PC-3 (cell line): Measurements from ENCODE around the gene REG1A. TPM values are rescaled to one million over a fixed set of nuclear protein-coding genes. Genes with fewer than 3 reads are reported as not detected.

Experiments used
- ATAC-seq: fragments of 200-7000 bp; cut with Tn5 transposase; 2 replicates; pipeline ENCODE4 v1.9.1; 2020; ENCODE audit warnings: mild to moderate bottlenecking, moderate library complexity
- BruUV-seq: library from RNA; stranded (reverse); fragments of 400-500 nt; replicated peaks from 2 replicates; lab custom pipeline; 2021; lab: Mats Ljungman, UMichigan
- CTCF ChIA-PET: fragments of 300-600 bp; sonication (Branson Sonifier 250); formaldehyde crosslinking; loops from one replicate; lab custom pipeline; 2022; ENCODE audit warnings: antibody characterized with exemption; lab: Charles Lee
- POLR2A ChIA-PET: fragments of 300-600 bp; sonication (Branson Sonifier 250); formaldehyde crosslinking; loops from one replicate; lab custom pipeline; 2022; ENCODE audit warnings: antibody characterized with exemption; ENCODE audit not compliant: unreplicated experiment; lab: Charles Lee
- DNase-seq: peaks from one replicate; pipeline ENCODE4 v3.0.0-alpha.2; 2015
- H2AFZ ChIP-seq: fragments of 300-600 bp; sonication (generic); 2 replicates; pipeline ENCODE4 v1.6.0; 2016; ENCODE audit warnings: antibody characterized with exemption, low read length
- H3F3A ChIP-seq: fragments of 300-600 bp; sonication (generic); one replicate; pipeline ENCODE4 v1.6.0; 2017; ENCODE audit warnings: antibody characterized with exemption, low read length, control low read depth, mild to moderate bottlenecking; ENCODE audit not compliant: unreplicated experiment
- H3K27ac ChIP-seq: fragments of 300-600 bp; sonication (generic); 2 replicates; pipeline ENCODE4 v1.5.1; 2016; ENCODE audit warnings: mild to moderate bottlenecking, low read length
- H3K27me3 ChIP-seq: fragments of 300-600 bp; sonication (generic); 2 replicates; pipeline ENCODE4 v1.6.1; 2016; ENCODE audit warnings: low read length, mixed read lengths
- H3K36me3 ChIP-seq: fragments of 300-600 bp; sonication (generic); 2 replicates; pipeline ENCODE4 v1.6.1; 2016; ENCODE audit warnings: low read depth, mixed run types, low read length, mixed read lengths
- H3K4me1 ChIP-seq: fragments of 300-600 bp; sonication (generic); 2 replicates; pipeline ENCODE4 v1.5.1; 2016; ENCODE audit warnings: low read length; ENCODE audit not compliant: insufficient read depth
- H3K4me2 ChIP-seq: fragments of 300-600 bp; sonication (generic); 2 replicates; pipeline ENCODE4 v1.6.0; 2016; ENCODE audit warnings: low read length
- H3K4me3 ChIP-seq: fragments of 300-600 bp; sonication (generic); 2 replicates; pipeline ENCODE4 v1.5.1; 2016; ENCODE audit warnings: mild to moderate bottlenecking, low read length, mixed read lengths
- H3K79me2 ChIP-seq: fragments of 300-600 bp; sonication (generic); 2 replicates; pipeline ENCODE4 v1.6.1; 2017; ENCODE audit warnings: low read length, mixed read lengths
- H3K9ac ChIP-seq: fragments of 300-600 bp; sonication (generic); 2 replicates; pipeline ENCODE4 v1.6.0; 2016; ENCODE audit warnings: mild to moderate bottlenecking, low read length
- H3K9me2 ChIP-seq: fragments of 300-600 bp; sonication (generic); replicated peaks from 2 replicates; pipeline ENCODE4 v1.6.1; 2016; ENCODE audit warnings: mixed run types, low read length, mixed read lengths
- H3K9me3 ChIP-seq: fragments of 300-600 bp; sonication (generic); 2 replicates; pipeline ENCODE4 v1.6.1; 2016; ENCODE audit warnings: low read length, mixed read lengths
- H4K20me1 ChIP-seq: fragments of 300-600 bp; sonication (generic); 2 replicates; pipeline ENCODE4 v1.6.1; 2016; ENCODE audit warnings: low read length, mixed read lengths
- EZH2 ChIP-seq: fragments of 300-600 bp; sonication (generic); IDR thresholded peaks from one replicate; pipeline ENCODE4 v1.6.1; 2017; ENCODE audit warnings: antibody characterized with exemption, mild to moderate bottlenecking, low read length; ENCODE audit not compliant: unreplicated experiment
- EZH2phosphoT487 ChIP-seq: fragments of 300-600 bp; sonication (generic); IDR thresholded peaks from 2 replicates; pipeline ENCODE4 v1.6.1; 2018; ENCODE audit warnings: mild to moderate bottlenecking, antibody characterized with exemption, low read length, borderline replicate concordance
- intact Hi-C: fragments of 100-400 bp; cut with micrococcal nuclease; formaldehyde crosslinking; loops from 2 replicates; pipeline ENCODE4 v1.9.0; 2023
- total RNA-seq: library from RNA; depleted of rRNA; stranded (reverse); fragments of >200 nt; gene quantifications from 2 replicates; pipeline ENCODE4 v1.2.3, GENCODE V29; 2014
- TF ChIP-seq, protein P1 (sequence below): fragments of 300-600 bp; sonication (generic); conservative IDR thresholded peaks from 2 replicates; pipeline ENCODE4 v1.5.1; 2017; ENCODE audit warnings: antibody characterized with exemption, low read depth, mild to moderate bottlenecking, low read length

The REG1A gene
- total RNA-seq, 1 experiment from 2014 or later = not detected

- TF ChIP-seq, protein P1, sequence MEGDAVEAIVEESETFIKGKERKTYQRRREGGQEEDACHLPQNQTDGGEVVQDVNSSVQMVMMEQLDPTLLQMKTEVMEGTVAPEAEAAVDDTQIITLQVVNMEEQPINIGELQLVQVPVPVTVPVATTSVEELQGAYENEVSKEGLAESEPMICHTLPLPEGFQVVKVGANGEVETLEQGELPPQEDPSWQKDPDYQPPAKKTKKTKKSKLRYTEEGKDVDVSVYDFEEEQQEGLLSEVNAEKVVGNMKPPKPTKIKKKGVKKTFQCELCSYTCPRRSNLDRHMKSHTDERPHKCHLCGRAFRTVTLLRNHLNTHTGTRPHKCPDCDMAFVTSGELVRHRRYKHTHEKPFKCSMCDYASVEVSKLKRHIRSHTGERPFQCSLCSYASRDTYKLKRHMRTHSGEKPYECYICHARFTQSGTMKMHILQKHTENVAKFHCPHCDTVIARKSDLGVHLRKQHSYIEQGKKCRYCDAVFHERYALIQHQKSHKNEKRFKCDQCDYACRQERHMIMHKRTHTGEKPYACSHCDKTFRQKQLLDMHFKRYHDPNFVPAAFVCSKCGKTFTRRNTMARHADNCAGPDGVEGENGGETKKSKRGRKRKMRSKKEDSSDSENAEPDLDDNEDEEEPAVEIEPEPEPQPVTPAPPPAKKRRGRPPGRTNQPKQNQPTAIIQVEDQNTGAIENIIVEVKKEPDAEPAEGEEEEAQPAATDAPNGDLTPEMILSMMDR = no peak
- TF ChIP-seq EZH2phosphoT487 (no peak), EZH2 (no peak)
- no peaks in the 10 kb centered on the region for H3F3A ChIP-seq
- no peak overlapping the region for H3K27ac ChIP-seq
- H3K4me1 ChIP-seq = no peaks in the 10 kb centered on the region
- no peak overlapping the region for H3K9ac ChIP-seq
- ChIA-PET CTCF (no interaction called here), POLR2A (no interaction called here)
- H3K36me3 ChIP-seq = no peaks in the 10 kb centered on the region
- H4K20me1 ChIP-seq = no peaks in the 10 kb centered on the region
- H3K4me3 ChIP-seq = no peak overlapping the region
- H3K9me2 ChIP-seq = no peaks in the 10 kb centered on the region
- H3K79me2 ChIP-seq = no peaks in the 10 kb centered on the region
- no peak overlapping the region for H2AFZ ChIP-seq
- BruUV-seq = no TSS peak
- DNase-seq (no peak), ATAC-seq (no peak)
- no peaks in the 10 kb centered on the region for H3K27me3 ChIP-seq
- H3K4me2 ChIP-seq = no peak overlapping the region
- intact Hi-C loops = no loop called here
- 0 out of 2 replicates have a peak, but pooled peaks cover 8% of the 10 kb centered on the region for H3K9me3 ChIP-seq
Measured at GRCh38 chr2:79086255-79086654, 34.0 kb upstream of the REG1A start.

DNA sequence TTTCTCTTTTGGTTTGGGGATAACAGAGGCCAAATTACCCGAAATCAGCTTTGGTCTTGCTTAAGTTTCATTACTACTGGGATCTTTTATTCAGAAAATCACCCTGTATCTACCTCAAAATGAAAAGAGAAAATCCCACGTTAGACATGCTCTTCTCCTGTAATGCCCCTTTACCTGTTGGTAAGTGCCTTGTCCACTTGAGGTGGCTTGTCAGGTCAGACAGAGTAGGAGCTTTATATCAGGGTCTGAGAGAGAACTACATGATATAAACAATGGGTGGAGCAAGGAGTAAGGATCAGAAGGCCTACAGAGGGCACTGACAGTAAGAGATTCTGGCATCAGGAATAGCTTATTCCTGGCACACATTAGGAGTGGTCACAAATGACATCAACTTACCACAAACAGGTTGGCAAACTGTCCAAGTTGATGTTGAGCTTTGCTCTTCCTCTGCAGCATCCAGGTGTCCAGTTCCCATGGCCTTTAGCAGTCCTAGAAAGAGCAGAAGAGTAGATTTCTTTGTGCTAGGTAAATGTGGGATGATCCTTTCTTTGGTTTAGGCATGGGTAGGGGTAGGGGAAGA, 32.4 kb upstream of the REG1A start, which contains the start of gene REG1B:
REG1B (minus strand) TSS at position 209 of the 580 bp plus-strand sequence. CDS start 381 bp downstream, outside the sequence.
- no peaks in the 10 kb centered on the region for H3K4me1 ChIP-seq
- H3K9ac ChIP-seq = no peak within 1 kb of the TSS
- H3K4me2 ChIP-seq = no peak within 1 kb of the TSS
- intact Hi-C loops = no loop called here
- no peak within 1 kb of the TSS for H3K27ac ChIP-seq
- ChIA-PET CTCF (no interaction called here), POLR2A (no interaction called here)
- BruUV-seq = no TSS peak
- no peaks in the 10 kb centered on the region for H3K9me2 ChIP-seq
- H3K79me2 ChIP-seq = no peaks in the 10 kb centered on the region
- no peaks in the 10 kb centered on the region for H3K36me3 ChIP-seq
- DNase-seq (no peak), ATAC-seq (no peak)
- no peaks in the 10 kb centered on the region for H4K20me1 ChIP-seq
- H3K9me3 ChIP-seq = 0 out of 2 replicates have a peak, but pooled peaks cover 8% of the 10 kb centered on the region
- H3F3A ChIP-seq = no peaks in the 10 kb centered on the region
- no peaks in the 10 kb centered on the region for H3K27me3 ChIP-seq
- no peak within 1 kb of the TSS for H2AFZ ChIP-seq
- TF ChIP-seq, protein P1 = no peak
- TF ChIP-seq EZH2 = no peak
- TF ChIP-seq EZH2phosphoT487 = no peak
- H3K4me3 ChIP-seq = no peak within 1 kb of the TSS

- Histone ChIP-seq H3K9me3 (no peaks in the 10 kb centered on the region), H3K27ac (no peak overlapping the region), H3K9ac (no peak overlapping the region), H3K36me3 (no peaks in the 10 kb centered on the region), H2AFZ (no peak overlapping the region), H3K27me3 (no peaks in the 10 kb centered on the region), H4K20me1 (no peaks in the 10 kb centered on the region), H3K4me3 (no peak overlapping the region), H3F3A (no peaks in the 10 kb centered on the region), H3K79me2 (no peaks in the 10 kb centered on the region), H3K4me2 (no peak overlapping the region), H3K4me1 (no peaks in the 10 kb centered on the region), H3K9me2 (no peaks in the 10 kb centered on the region)
- ATAC-seq (no peak), DNase-seq (no peak)
- intact Hi-C loops = no loop called here
- ChIA-PET CTCF (no interaction called here), POLR2A (no interaction called here)
- TF ChIP-seq EZH2phosphoT487 (no peak), EZH2 (no peak)
- TF ChIP-seq, protein P1 = no peak
- BruUV-seq = no TSS peak
Measured at GRCh38 chr2:79090693-79091092, 29.6 kb upstream of the REG1A start.
